Stomach (tissue), 9 donors: ENCODE results near the gene MCM5. TPM values are rescaled to one million over a fixed set of nuclear protein-coding genes. Genes with fewer than 3 reads are reported as not detected.

Experiments used
- DNase-seq, 2 donors: peaks; one replicate each; pipeline versions ENCODE4 v3.0.0 to v3.0.0-alpha.2; 2013 to 2019
- H3K27ac ChIP-seq, 5 donors: fragments of 200-600 bp in 4 of 5; sonication (generic) in 4 of 5; one replicate each; pipeline ENCODE4 v1.5.1; 2013 to 2019; ENCODE audit warnings: mild to moderate bottlenecking in 1 of 5, moderate library complexity in 1 of 5
- H3K27me3 ChIP-seq, 3 donors: fragments of 200-600 bp; sonication (generic); one replicate each; pipeline ENCODE4 v1.5.1; 2017 to 2019; ENCODE audit warnings: mixed run types in 1 of 3
- H3K36me3 ChIP-seq, 4 donors: fragments of 200-600 bp; sonication (generic); 1 replicate in 3 of 4; 2 replicates in 1 of 4; pipeline ENCODE4 v1.5.1; 2016 to 2019
- H3K4me1 ChIP-seq, 4 donors: fragments of 200-600 bp; sonication (generic); one replicate each; pipeline ENCODE4 v1.5.1; 2016 to 2019
- H3K4me3 ChIP-seq, 4 donors: fragments of 200-600 bp; sonication (generic) in 3 of 4; one replicate each; pipeline ENCODE4 v1.5.1; 2016 to 2019; ENCODE audit warnings: mild to moderate bottlenecking in 1 of 4
- H3K9me3 ChIP-seq, 4 donors: fragments of 200-600 bp; sonication (generic); one replicate each; pipeline ENCODE4 v1.5.1; 2016 to 2019
- EP300 ChIP-seq: sonication (generic); formaldehyde crosslinking; IDR thresholded peaks from one replicate; pipeline ENCODE4 v1.6.1; 2017; ENCODE audit warnings: antibody characterized with exemption
- POLR2A ChIP-seq, 4 donors: fragments of 450-650 bp; IDR thresholded peaks; one replicate each; pipeline ENCODE4 v1.6.1; 2016; ENCODE audit warnings: antibody characterized with exemption in 4 of 4, control low read depth in 2 of 4, mild to moderate bottlenecking in 1 of 4, moderate library complexity in 1 of 4
- POLR2AphosphoS5 ChIP-seq, 3 donors: sonication (generic); formaldehyde crosslinking; IDR thresholded peaks; one replicate each; pipeline ENCODE4 v1.6.1; 2016; ENCODE audit warnings: antibody characterized with exemption in 3 of 3
- WGBS, 5 donors: extraction: QIAGEN DNeasy Blood & Tissue Kit in 3 of 5; methylation state at CpG; one replicate each; pipeline versions ENCODE4 v1.1.5 to v1.1.7; 2013 to 2018; 5-methylcytosine and 5-hydroxymethylcytosine counted together
- intact Hi-C: fragments of 100-400 bp; cut with DNase I; formaldehyde crosslinking; loops from one replicate; pipeline ENCODE4 v1.15.1; 2023; ENCODE audit warnings: low total_unique reads
- polyA plus RNA-seq, 3 donors: library from polyadenylated mRNA; stranded (reverse); fragments of 200-250 nt; gene quantifications; one replicate each; pipeline ENCODE4 v1.2.3, GENCODE V29; 2013
- total RNA-seq, 5 donors: library from RNA; depleted of rRNA; stranded (reverse); fragments of >200 nt; gene quantifications; one replicate each; pipeline versions ENCODE4 v1.1.0 to v1.2.3, GENCODE V29; 2014 to 2016
- TF ChIP-seq, protein P1 (sequence below), 7 experiments: fragments of 450-650 bp in 4 of 7; fragments of 200-600 bp in 3 of 7; sonication (generic) in 3 of 7; IDR thresholded peaks; one replicate each; pipeline ENCODE4 v1.5.1; 2016 to 2019; ENCODE audit warnings: antibody characterized with exemption in 7 of 7, control low read depth in 2 of 7, mild to moderate bottlenecking in 1 of 7
- donor health status: healthy with polysubstance abuse.
- donor health status: Bipolar disorder and iron deficiency.
- donor health status: healthy.

The MCM5 gene
- total and polyA plus RNA-seq, 8 donors, result 13.0 to 74.5 (median 19.1) TPM

- no peaks in the 10 kb centered on the region for H3K9me3 ChIP-seq
These were observed 55.6 kb downstream of the MCM5 start for GRCh38 chr22:35455529-35455928.

GRCh38 chr22:35456757-35457156 is 56.8 kb downstream of the MCM5 start:
- no peaks in the 10 kb centered on the region for H3K9me3 ChIP-seq
- H3K36me3 ChIP-seq, result no peaks in the 10 kb centered on the region
- H3K4me1 ChIP-seq, result peaks cover 4 to 23% (median 10%) of the 10 kb centered on the region in 4 donors
- WGBS, 5 donors, result 91 to 98% (median 95%) methylated on average over 10 of the region's 10 CpGs
- H3K27ac ChIP-seq, result no peak overlapping the region
- H3K27me3 ChIP-seq, result no peaks in the 10 kb centered on the region
- no peak overlapping the region for H3K4me3 ChIP-seq
- no peak for DNase-seq
- intact Hi-C loops, result no loop called here
- no peak for TF ChIP-seq POLR2AphosphoS5 (IDR thresholded peaks at IDR 0.05)

More at GRCh38 chr22:35455529-35455928, 55.6 kb downstream of the MCM5 start:
- intact Hi-C loops, result no loop called here
- WGBS, 5 donors, result 90 to 96% (median 93%) methylated on average over 5 of the region's 5 CpGs
- H3K36me3 ChIP-seq, result no peaks in the 10 kb centered on the region
- H3K4me1 ChIP-seq, result peaks cover 4 to 26% (median 15%) of the 10 kb centered on the region in 4 donors
- no peaks in the 10 kb centered on the region for H3K27me3 ChIP-seq
- H3K27ac ChIP-seq, result no peak overlapping the region
- no peak overlapping the region for H3K4me3 ChIP-seq
- DNase-seq, result no peak
- TF ChIP-seq EP300, result no peak
- TF ChIP-seq POLR2AphosphoS5 (IDR thresholded peaks at IDR 0.05), result no peak
- no peak for TF ChIP-seq POLR2A (IDR thresholded peaks at IDR 0.05)
- TF ChIP-seq, protein P1, sequence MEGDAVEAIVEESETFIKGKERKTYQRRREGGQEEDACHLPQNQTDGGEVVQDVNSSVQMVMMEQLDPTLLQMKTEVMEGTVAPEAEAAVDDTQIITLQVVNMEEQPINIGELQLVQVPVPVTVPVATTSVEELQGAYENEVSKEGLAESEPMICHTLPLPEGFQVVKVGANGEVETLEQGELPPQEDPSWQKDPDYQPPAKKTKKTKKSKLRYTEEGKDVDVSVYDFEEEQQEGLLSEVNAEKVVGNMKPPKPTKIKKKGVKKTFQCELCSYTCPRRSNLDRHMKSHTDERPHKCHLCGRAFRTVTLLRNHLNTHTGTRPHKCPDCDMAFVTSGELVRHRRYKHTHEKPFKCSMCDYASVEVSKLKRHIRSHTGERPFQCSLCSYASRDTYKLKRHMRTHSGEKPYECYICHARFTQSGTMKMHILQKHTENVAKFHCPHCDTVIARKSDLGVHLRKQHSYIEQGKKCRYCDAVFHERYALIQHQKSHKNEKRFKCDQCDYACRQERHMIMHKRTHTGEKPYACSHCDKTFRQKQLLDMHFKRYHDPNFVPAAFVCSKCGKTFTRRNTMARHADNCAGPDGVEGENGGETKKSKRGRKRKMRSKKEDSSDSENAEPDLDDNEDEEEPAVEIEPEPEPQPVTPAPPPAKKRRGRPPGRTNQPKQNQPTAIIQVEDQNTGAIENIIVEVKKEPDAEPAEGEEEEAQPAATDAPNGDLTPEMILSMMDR (IDR thresholded peaks at IDR 0.05), result no peak

DNA sequence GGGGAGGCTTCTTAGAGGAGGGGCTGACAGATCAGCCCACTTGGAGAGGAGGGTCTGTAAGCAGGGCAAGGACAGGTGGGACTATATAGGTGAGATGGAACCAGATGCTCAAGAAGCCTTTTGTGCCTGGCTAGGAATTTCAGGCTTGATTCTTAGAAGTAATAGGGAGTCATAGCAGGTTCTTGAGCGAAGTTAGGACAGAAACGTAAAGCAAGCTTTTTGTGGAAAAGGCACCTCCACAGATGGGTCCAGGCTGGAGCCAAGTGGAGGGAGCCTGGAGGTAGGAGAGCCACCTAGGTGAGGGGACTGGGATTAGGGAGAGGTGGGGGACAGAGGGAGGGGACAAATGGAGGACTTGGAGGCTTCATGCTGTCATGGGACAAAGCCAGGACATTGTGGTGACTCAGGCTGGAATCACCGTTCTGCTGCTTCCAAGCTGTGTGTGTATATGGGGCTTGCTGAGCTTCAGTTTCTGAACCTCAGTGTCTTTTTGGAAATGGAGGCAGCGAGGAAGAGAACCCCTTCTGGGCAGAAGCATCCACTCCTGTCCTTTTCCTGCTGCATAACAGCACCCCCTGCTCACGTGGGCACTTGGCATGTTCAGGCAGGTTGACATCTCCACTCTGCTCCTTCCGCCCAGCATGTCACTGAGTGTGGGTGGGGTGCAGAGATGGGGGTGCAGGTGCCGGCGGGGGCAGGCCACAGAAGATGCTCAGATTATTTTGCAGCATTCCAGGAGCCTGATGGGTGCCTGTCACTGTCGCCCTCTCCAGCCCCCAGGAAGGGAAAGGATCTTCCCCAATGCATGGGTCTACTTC is 58.0 kb downstream of the MCM5 start:
- intact Hi-C loops, result no loop called here
- Histone ChIP-seq H3K27ac (no peak overlapping the region), H3K27me3 (no peaks in the 10 kb centered on the region), H3K4me3 (no peak overlapping the region), H3K9me3 (no peaks in the 10 kb centered on the region), H3K4me1 (peaks cover under 1 to 12% (median 3%) of the 10 kb centered on the region in 4 donors), H3K36me3 (no peaks in the 10 kb centered on the region)
- no peak for DNase-seq
- TF ChIP-seq POLR2AphosphoS5 (IDR thresholded peaks at IDR 0.05), result no peak
- TF ChIP-seq, protein P1 (IDR thresholded peaks at IDR 0.05), result no peak
- TF ChIP-seq POLR2A (IDR thresholded peaks at IDR 0.05), result no peak
- TF ChIP-seq EP300, result no peak
- 72 to 87% (median 73%) methylated on average over 6 to 9 of the region's 9 CpGs for WGBS, 5 donors

- Histone ChIP-seq H3K27me3 (no peaks in the 10 kb centered on the region), H3K4me1 (peaks cover 0 to 9% (median 0%) of the 10 kb centered on the region in 4 donors), H3K4me3 (no peak overlapping the region), H3K36me3 (no peaks in the 10 kb centered on the region), H3K27ac (no peak overlapping the region), H3K9me3 (no peaks in the 10 kb centered on the region)
- intact Hi-C loops, result no loop called here
- DNase-seq, result no peak
- no peak for TF ChIP-seq POLR2A (IDR thresholded peaks at IDR 0.05)
- TF ChIP-seq, protein P1 (IDR thresholded peaks at IDR 0.05), result no peak
- no peak for TF ChIP-seq EP300
- TF ChIP-seq POLR2AphosphoS5 (IDR thresholded peaks at IDR 0.05), result no peak
- 70 to 80% (median 73%) methylated on average over 13 to 18 of the region's 18 CpGs for WGBS, 5 donors
These were observed 58.8 kb downstream of the MCM5 start for GRCh38 chr22:35458547-35459422.
